ENCODE data around the gene CRADD. TPM values are rescaled to one million over a fixed set of nuclear protein-coding genes. Genes with fewer than 3 reads are reported as not detected.

CRADD gene
- total RNA-seq, 1 donor from 2014 or later: 9.8 TPM

DNA sequence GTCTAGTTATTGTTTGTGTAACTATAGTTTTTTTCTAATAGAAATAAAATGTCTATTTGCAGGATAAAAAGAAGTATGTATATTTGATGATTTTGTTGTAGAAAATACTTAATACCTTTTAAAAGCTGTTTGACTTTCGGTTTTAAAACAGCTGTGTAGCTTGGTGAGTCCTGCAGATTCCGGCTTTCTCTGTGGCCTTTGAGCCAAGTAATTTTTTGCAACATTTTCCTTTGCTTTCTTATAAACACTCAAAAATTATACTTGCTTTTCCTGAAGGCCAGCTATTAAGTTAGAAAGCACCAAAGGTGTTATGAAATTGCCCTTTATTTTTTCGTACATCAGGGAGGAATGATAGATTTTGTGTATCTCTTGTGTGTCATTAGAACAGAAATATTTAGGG lies 63.6 kb downstream of the CRADD start:
- Mint-ChIP-seq H3K9me3 (no peaks in the 10 kb centered on the region), H3K4me3 (peak overlapping the region; percentile 85), H3K27me3 (ENCODE audit: low read depth) (peaks cover 2% of the 10 kb centered on the region), H3K27ac (ENCODE audit: unreplicated experiment) (peak overlapping the region; percentile 95), H3K36me3 (ENCODE audit: low read depth) (no peaks in the 10 kb centered on the region), H3K4me1 (peaks cover 45% of the 10 kb centered on the region)
- DNase-seq (ENCODE audit: low read depth, low spot score): no peak
- TF ChIP-seq, protein P1, sequence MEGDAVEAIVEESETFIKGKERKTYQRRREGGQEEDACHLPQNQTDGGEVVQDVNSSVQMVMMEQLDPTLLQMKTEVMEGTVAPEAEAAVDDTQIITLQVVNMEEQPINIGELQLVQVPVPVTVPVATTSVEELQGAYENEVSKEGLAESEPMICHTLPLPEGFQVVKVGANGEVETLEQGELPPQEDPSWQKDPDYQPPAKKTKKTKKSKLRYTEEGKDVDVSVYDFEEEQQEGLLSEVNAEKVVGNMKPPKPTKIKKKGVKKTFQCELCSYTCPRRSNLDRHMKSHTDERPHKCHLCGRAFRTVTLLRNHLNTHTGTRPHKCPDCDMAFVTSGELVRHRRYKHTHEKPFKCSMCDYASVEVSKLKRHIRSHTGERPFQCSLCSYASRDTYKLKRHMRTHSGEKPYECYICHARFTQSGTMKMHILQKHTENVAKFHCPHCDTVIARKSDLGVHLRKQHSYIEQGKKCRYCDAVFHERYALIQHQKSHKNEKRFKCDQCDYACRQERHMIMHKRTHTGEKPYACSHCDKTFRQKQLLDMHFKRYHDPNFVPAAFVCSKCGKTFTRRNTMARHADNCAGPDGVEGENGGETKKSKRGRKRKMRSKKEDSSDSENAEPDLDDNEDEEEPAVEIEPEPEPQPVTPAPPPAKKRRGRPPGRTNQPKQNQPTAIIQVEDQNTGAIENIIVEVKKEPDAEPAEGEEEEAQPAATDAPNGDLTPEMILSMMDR (conservative IDR thresholded peaks at IDR 0.05): no peak

DNA sequence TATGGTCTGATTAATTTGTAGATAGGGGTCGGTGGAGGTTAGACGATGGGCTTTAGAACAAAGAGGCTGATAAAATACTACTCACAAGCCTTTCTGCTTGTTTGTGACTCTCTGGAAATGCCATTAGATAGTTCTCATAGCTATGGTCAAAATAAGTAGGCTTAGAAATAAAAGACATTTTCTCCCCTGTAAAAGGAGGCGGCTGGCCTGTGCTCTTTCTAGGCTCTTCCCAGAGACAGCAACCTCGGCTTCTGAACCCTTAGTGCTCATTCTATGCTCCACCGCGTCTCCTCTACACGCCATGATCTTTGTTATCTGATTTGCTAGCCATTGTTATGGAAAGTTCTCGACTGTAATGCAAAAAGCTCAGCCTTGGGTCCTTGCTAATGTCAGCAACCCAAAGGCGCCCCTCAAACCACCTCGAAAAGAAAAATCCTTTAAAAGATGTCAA lies 64.5 kb downstream of the CRADD start:
- peak overlapping the region; percentile 85 for H3K4me3 Mint-ChIP-seq
- TF ChIP-seq, protein P1 (conservative IDR thresholded peaks at IDR 0.05): no peak
- peak overlapping the region; percentile 95 for H3K27ac Mint-ChIP-seq (ENCODE audit: unreplicated experiment)
- DNase-seq (ENCODE audit: low read depth, low spot score): peak; percentile 28
- H3K9me3 Mint-ChIP-seq: no peaks in the 10 kb centered on the region
- H3K4me1 Mint-ChIP-seq: peaks cover 48% of the 10 kb centered on the region
- H3K36me3 Mint-ChIP-seq (ENCODE audit: low read depth): no peaks in the 10 kb centered on the region
- H3K27me3 Mint-ChIP-seq (ENCODE audit: low read depth): peaks cover 2% of the 10 kb centered on the region

DNA sequence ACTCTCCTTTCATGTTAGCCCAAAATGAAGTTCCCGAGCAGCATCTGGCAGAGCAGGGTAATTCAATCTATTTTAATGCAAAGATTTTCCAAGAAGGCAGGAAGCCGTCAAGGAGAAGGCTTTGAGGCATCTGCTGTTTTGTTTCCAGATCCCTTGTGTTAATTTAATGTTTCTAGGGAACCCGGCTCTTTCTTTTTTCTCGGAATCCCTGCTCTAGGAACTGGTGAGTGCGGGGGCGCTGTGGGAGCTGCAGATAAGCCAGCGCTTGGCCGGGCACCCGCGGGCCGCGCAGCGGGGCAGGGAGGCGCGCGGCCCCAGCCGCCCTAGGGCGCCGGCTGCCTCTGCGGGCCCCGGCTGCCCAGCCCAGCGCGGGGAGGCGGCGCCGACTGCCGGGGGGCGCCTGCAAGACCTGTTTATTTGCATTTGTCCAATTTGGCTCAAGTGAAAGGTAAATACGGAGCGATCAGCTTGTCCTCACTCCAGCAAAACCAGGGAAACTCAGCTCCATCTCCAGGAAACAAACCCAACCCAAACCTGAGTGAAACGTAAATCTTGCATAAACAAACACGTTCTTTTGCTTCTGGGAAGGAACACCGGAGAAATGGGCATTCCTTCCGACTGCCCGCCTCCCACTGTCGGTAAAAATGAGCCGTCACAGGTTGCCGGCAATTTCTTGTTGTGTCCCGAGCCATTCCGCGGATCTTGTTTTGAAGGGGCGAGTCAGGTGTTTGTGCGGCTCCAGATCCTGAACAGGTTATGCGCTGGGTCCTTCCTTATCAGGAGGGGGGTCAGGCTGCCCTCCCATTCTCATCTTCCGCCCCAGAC lies 65.1 kb downstream of the CRADD start:
- no peaks in the 10 kb centered on the region for H3K9me3 Mint-ChIP-seq
- TF ChIP-seq, protein P1 (conservative IDR thresholded peaks at IDR 0.05): peak; percentile 49
- no peaks in the 10 kb centered on the region for H3K36me3 Mint-ChIP-seq (ENCODE audit: low read depth)
- peak overlapping the region; percentile 95 for H3K27ac Mint-ChIP-seq (ENCODE audit: unreplicated experiment)
- peaks cover 2% of the 10 kb centered on the region for H3K27me3 Mint-ChIP-seq (ENCODE audit: low read depth)
- peaks cover 54% of the 10 kb centered on the region for H3K4me1 Mint-ChIP-seq
- H3K4me3 Mint-ChIP-seq: peak overlapping the region; percentile 91
- DNase-seq (ENCODE audit: low read depth, low spot score): peak; percentile 60

DNA sequence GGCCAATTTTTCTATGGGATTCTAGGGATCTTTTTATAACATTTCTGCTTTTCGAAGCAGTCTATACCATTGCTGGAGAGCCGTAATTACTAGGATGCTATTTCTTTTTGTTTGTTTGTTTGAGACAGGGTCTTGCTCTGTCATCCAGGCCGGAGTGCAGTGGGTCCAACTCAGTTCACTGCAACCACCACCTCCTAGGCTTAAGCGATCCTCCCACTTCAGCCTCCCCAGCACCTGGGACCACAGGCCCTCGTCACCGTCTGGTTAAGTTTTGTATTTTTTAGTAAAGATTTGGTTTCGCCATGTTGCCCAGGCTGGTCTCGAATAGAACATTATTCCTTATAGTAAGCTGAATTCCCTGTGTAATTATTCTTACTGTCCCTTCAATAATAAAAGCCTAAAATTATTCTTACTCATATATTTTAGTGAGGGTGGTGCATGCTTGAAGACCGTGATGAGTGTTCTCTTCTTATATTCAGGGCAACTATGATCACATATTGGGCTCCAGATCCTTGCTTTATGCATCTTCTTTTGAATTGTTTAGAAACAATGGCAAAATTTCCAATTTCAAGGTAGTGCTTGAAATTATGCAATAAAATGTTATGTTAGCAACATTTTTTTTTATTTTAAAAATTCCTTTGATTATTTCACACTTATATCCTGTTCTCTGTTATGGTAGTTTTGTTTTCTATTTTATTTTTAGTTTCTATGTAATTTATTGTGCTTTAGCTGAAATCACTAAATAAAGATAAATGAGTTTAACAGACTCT lies 66.2 kb downstream of the CRADD start:
- DNase-seq (ENCODE audit: low read depth, low spot score): no peak
- Mint-ChIP-seq H3K27ac (ENCODE audit: unreplicated experiment) (peak overlapping the region; percentile 52), H3K9me3 (no peaks in the 10 kb centered on the region), H3K4me3 (peak overlapping the region; percentile 91), H3K4me1 (peaks cover 47% of the 10 kb centered on the region), H3K27me3 (ENCODE audit: low read depth) (peaks cover 2% of the 10 kb centered on the region), H3K36me3 (ENCODE audit: low read depth) (no peaks in the 10 kb centered on the region)
- TF ChIP-seq, protein P1 (conservative IDR thresholded peaks at IDR 0.05): no peak

DNA sequence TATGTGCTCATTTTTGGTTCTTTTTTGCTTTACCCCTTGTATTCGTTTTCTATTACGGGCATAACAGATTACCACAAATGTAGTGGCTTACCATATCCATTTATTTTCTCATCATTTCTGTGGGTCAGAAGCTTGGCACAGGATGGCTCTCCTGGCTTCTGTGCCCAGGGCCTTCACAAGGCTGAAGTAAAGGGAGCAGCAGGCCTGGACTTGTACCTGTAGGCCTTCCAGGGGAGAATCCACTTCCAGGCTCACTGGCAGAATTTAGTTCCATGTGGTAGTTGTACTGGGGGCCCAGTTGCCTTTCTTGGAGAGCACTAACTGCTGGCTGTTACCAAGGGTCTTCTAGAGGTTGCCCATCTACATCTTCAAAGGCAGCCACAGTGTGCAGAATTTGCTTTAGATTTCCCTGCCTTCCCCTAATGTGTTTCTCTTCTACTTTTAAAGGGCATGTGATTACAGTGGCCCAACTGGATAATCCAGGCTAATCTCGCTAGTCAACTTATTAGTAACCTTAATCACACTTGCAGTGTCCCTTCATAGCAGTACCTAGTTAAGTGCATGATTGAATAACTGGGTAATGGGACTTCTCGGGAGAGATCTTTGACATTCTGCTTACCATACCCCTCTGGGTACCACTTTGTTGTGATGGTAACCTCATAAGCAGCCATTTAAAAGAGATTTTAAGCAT lies 67.0 kb downstream of the CRADD start:
- TF ChIP-seq, protein P1 (conservative IDR thresholded peaks at IDR 0.05): no peak
- H3K9me3 Mint-ChIP-seq: no peaks in the 10 kb centered on the region
- H3K27ac Mint-ChIP-seq (ENCODE audit: unreplicated experiment): no peak overlapping the region
- H3K27me3 Mint-ChIP-seq (ENCODE audit: low read depth): peaks cover 2% of the 10 kb centered on the region
- no peaks in the 10 kb centered on the region for H3K36me3 Mint-ChIP-seq (ENCODE audit: low read depth)
- peaks cover 48% of the 10 kb centered on the region for H3K4me1 Mint-ChIP-seq
- H3K4me3 Mint-ChIP-seq: peak overlapping the region; percentile 91
- no peak for DNase-seq (ENCODE audit: low read depth, low spot score)
